Choroid plexus epithelial cell (primary cell): ENCODE data around the gene FOSL1.
"Not testable (repeated sequence)": the region's sequence is repeated elsewhere in the genome, so short reads cannot be mapped to it uniquely, and the experiment has no call there.

Source experiments
- DNase-seq: peaks from one replicate; pipeline ENCODE4 v3.0.0-alpha.2; 2010; ENCODE audit warnings: low read depth
- H3K4me3 ChIP-seq: 2 replicates; pipeline ENCODE4 v1.5.1; 2011; ENCODE audit warnings: low read depth, mild to moderate bottlenecking, control low read depth, low read length, moderate library complexity
- CTCF ChIP-seq: conservative IDR thresholded peaks from 2 replicates; pipeline ENCODE4 v1.5.1; 2011; ENCODE audit warnings: low read depth, mild to moderate bottlenecking, control low read depth, inconsistent platforms, low read length, moderate library complexity

The FOSL1 gene

GRCh38 chr11:65896034-65896999 lies 3.9 kb downstream of the FOSL1 start:
- no peak overlapping the region for H3K4me3 ChIP-seq
- DNase-seq, result no peak
- no peak for TF ChIP-seq CTCF

- H3K4me3 ChIP-seq, result no peak overlapping the region
These were observed 4.7 kb downstream of the FOSL1 start for GRCh38 chr11:65895482-65895981.

GRCh38 chr11:65894034-65894591 lies 6.1 kb downstream of the FOSL1 start:
- no peak overlapping the region for H3K4me3 ChIP-seq
- TF ChIP-seq CTCF, result peak; percentile 13
- no peak for DNase-seq

More at GRCh38 chr11:65895482-65895981, 4.7 kb downstream of the FOSL1 start:
- no peak for TF ChIP-seq CTCF
- DNase-seq, result no peak

- TF ChIP-seq CTCF, result no peak
- DNase-seq, result no peak
- no peak overlapping the region for H3K4me3 ChIP-seq
These were observed 7.4 kb downstream of the FOSL1 start for GRCh38 chr11:65892661-65893317.

GRCh38 chr11:65892137-65892540 lies 8.0 kb downstream of the FOSL1 start:
- not testable (repeated sequence) for DNase-seq
- peak overlapping the region; percentile 69 for H3K4me3 ChIP-seq

GRCh38 chr11:65891219-65892136 lies 8.7 kb downstream of the FOSL1 start:
- peak overlapping the region; percentile 69 for H3K4me3 ChIP-seq
- peak; percentile 51 for TF ChIP-seq CTCF
- DNase-seq, result no peak
